MM.1S (cell line): ENCODE measurements around the gene TRAPPC14.

Experiments used
- EZH2 ChIP-seq: fragments of 300-600 bp; sonication (generic); optimal IDR thresholded peaks from 2 replicates; pipeline ENCODE3; 2017; ENCODE audit warnings: low read depth, mild to moderate bottlenecking, antibody characterized with exemption, low read length, mixed read lengths
- TF ChIP-seq, protein P1 (sequence below): fragments of 300-600 bp; sonication (generic); IDR thresholded peaks from 2 replicates; pipeline ENCODE4 v1.5.1; 2016; ENCODE audit warnings: antibody characterized with exemption, low read length, mixed read lengths

DNA sequence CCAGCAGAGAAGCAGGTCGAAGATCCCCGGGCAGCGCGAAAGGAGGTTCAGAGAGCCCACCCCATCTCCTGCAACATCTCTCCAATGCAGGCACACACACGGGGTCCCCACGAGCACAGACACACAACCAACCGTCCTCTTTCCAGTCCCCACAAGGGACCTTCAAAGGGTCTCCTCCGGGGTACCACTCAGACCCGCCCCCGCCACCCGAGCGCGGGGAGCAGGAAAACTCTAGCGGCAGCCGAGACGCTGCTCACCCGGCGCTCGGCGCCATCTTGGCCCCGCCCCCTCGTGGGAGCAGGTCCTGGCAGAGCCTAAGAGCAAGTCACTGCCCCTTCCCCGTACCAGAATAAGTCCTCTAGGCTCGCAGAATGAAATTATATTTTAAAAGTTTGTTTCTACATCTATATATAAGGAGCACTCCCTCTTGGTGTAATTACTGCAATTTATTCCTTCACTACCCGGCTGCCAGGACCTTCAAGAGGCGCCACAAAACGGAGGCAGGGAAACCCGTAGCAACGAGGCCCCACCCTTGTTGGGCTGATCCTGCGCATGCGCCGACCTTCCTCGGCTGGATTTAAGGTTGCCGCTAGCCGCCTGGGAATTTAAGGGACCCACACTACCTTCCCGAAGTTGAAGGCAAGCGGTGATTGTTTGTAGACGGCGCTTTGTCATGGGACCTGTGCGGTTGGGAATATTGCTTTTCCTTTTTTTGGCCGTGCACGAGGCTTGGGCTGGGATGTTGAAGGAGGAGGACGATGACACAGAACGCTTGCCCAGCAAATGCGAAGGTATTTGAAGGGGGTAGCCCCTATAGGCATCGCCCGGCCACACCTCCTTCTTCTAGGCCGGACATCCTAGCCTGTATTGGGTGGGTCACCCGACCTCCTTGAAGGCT, 39.2 kb downstream of the TRAPPC14 start, which contains the start of the genes CNPY4 and TAF6:
- TF ChIP-seq, protein P1, sequence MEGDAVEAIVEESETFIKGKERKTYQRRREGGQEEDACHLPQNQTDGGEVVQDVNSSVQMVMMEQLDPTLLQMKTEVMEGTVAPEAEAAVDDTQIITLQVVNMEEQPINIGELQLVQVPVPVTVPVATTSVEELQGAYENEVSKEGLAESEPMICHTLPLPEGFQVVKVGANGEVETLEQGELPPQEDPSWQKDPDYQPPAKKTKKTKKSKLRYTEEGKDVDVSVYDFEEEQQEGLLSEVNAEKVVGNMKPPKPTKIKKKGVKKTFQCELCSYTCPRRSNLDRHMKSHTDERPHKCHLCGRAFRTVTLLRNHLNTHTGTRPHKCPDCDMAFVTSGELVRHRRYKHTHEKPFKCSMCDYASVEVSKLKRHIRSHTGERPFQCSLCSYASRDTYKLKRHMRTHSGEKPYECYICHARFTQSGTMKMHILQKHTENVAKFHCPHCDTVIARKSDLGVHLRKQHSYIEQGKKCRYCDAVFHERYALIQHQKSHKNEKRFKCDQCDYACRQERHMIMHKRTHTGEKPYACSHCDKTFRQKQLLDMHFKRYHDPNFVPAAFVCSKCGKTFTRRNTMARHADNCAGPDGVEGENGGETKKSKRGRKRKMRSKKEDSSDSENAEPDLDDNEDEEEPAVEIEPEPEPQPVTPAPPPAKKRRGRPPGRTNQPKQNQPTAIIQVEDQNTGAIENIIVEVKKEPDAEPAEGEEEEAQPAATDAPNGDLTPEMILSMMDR: no peak
- no peak for TF ChIP-seq EZH2
